OCI-LY3 (cell line): ENCODE results near the gene SLC1A1.

Experiments
- EZH2phosphoT487 ChIP-seq: fragments of 200-600 bp; shearing (Covaris generic); IDR thresholded peaks from 2 replicates; pipeline ENCODE4 v1.6.1; 2018; ENCODE audit warnings: antibody characterized with exemption, mixed run types, low read depth
- TF ChIP-seq, protein P1 (sequence below): fragments of 200-600, 300-600 bp; sonication (generic); IDR thresholded peaks from 2 replicates; pipeline ENCODE4 v1.5.1; 2014; ENCODE audit warnings: antibody characterized with exemption, low read length, low read depth

DNA sequence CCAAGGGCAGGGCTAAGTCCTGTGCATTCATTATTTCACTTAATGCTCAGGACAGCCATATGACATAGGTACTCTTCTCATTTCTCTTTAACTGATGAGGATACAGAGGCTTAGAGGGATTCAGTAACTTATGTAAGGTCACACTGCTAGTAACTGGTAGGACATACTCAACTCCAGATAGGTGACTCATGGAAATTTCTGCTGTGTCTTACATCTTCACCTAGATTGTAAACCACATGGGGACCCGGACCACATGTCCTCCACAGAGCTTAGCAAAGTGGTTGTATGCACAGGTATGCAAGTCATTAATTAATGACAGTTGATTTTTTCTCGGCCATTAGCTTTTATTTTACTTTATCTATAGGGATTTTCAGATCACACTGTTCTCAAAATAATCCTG lies 29.3 kb downstream of the SLC1A1 start:
- no peak for TF ChIP-seq EZH2phosphoT487
- TF ChIP-seq, protein P1, sequence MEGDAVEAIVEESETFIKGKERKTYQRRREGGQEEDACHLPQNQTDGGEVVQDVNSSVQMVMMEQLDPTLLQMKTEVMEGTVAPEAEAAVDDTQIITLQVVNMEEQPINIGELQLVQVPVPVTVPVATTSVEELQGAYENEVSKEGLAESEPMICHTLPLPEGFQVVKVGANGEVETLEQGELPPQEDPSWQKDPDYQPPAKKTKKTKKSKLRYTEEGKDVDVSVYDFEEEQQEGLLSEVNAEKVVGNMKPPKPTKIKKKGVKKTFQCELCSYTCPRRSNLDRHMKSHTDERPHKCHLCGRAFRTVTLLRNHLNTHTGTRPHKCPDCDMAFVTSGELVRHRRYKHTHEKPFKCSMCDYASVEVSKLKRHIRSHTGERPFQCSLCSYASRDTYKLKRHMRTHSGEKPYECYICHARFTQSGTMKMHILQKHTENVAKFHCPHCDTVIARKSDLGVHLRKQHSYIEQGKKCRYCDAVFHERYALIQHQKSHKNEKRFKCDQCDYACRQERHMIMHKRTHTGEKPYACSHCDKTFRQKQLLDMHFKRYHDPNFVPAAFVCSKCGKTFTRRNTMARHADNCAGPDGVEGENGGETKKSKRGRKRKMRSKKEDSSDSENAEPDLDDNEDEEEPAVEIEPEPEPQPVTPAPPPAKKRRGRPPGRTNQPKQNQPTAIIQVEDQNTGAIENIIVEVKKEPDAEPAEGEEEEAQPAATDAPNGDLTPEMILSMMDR = no peak
